Stimulated activated CD4-positive, alpha-beta T cell treated with anti-CD3 and anti-CD28 coated beads, Interleukin-12 subunit alpha, Interleukin-12 subunit beta, amount 100 ng/mL, for 48 hours (primary cell): ENCODE measurements around the gene NCOA5.

ENCODE experiments used
- DNase-seq, 3 donors: peaks; one replicate each; pipeline ENCODE4 v3.0.0-alpha.2; 2020; ENCODE audit warnings: low read depth in 2 of 3, low spot score in 1 of 3

Gene NCOA5

DNA sequence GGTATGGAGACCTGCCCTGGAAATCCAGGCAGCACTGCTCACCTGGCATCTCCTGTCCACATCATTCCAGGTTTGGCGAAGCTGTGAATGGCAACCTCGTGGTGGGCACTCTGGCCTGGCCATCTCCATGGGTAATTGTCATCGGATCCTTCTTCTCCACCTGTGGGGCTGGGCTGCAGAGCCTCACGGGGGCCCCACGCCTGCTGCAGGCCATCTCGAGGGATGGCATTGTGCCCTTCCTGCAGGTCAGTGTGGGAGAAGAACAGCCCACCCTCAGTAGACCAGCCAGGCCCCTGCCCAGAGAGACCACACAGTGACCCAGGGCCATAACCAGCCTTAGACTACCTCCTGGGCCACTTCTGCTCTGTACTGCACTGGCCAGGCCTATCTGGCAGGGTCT is 44.9 kb downstream of the NCOA5 start:
- DNase-seq: no peak

DNA sequence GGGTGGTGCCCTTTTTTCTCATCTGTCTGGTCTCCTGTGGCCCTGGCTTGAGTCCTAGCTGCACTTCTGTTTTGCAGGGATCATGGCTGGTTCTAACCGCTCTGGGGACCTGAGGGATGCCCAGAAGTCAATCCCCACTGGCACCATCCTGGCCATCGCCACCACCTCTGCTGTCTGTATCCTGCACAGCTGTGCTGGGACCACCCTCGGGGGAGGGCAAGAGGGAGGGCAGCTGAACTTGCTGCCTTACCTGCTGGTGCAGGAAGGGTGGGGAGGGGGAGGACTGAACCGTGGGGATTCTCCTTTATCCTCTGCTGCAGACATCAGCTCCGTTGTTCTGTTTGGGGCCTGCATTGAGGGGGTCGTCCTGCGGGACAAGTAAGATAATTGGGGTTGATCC is 46.2 kb downstream of the NCOA5 start:
- DNase-seq: no peak

- DNase-seq: peak in 1 of 3 donors; percentile 45
Measured at GRCh38 chr20:46040902-46041535, 48.7 kb downstream of the NCOA5 start.

GRCh38 chr20:46037036-46037435 is 52.7 kb downstream of the NCOA5 start:
- no peak for DNase-seq

DNA sequence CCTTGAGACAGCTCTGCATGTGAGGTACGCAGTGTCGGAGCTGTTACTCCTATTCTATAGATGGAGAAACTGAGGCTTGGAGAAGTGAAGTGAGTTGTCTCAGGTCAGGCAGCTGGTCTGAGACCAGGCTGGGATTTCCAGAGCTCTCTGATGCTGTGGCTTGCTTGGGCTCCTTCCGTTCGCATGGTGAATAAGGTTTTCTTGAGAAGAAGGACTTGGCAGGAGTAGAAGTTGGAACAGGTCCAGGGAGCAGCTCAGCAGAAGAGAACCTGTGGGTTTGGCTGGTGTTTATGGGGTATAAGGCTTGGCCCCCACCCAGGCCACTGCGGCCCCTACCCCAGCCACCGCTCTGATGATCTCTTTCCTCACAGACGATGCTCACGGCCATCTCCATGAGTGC is 53.4 kb downstream of the NCOA5 start:
- DNase-seq: no peak

- no peak for DNase-seq
Measured at GRCh38 chr20:46035713-46036112, 54.0 kb downstream of the NCOA5 start.

DNA sequence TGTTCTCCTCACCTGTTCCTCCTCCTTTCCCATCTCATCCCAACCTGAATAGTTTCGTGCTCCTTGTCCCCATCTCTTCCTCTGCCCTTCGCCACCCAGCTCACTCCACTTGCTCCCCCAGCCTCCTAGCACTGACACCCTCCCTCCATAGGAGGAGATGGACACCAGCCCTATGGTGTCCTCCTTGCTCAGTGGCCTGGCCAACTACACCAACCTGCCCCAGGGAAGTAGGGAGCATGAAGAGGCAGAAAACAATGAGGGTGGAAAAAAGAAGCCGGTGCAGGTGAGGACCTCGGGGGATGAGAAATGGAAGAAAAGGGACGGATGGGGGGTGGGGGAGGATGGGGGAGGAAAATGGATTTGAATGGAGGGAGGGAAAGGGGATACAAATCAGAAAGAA is 54.5 kb downstream of the NCOA5 start:
- DNase-seq: no peak

GRCh38 chr20:46034039-46034438 is 55.7 kb downstream of the NCOA5 start:
- no peak for DNase-seq

- DNase-seq: no peak
Measured at GRCh38 chr20:46031701-46032254, 58.0 kb downstream of the NCOA5 start.

- DNase-seq: no peak
Measured at GRCh38 chr20:46031014-46031569, 58.7 kb downstream of the NCOA5 start.

GRCh38 chr20:46030284-46031013 is 59.3 kb downstream of the NCOA5 start:
- no peak for DNase-seq

- DNase-seq: no peak
Measured at GRCh38 chr20:46028772-46029371, 60.9 kb downstream of the NCOA5 start, which contains the start of gene SLC12A5. Gene SLC12A5, plus strand, starts transcription at chr20:46029215. Its CDS starts 130 bp downstream, at chr20:46029345.

- no peak for DNase-seq
Measured at GRCh38 chr20:46028110-46028509, 61.7 kb downstream of the NCOA5 start.

- DNase-seq: no peak
Measured at GRCh38 chr20:46027245-46027853, 62.4 kb downstream of the NCOA5 start.

GRCh38 chr20:46025376-46025783 is 64.4 kb downstream of the NCOA5 start:
- no peak for DNase-seq

DNA sequence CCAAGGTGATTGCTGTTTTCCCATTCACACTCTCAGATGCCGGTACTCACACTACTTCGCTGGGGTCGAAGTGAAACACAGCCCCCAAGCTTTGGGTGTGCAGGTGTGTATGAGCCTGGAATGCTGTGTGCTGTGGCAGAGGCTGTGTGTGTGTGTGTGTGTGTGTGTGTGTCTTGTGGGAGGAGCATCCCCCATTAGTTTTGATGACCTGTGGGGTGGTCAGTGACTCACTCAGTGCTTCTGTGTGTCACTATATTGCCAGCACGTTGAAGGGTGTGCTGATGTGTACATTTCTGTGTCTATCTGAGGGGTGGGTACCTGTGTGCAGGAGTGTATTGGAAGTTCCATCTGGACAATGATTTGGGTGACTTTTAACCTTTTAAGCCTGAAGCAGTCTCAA is 65.8 kb downstream of the NCOA5 start:
- no peak for DNase-seq

GRCh38 chr20:46023148-46023484 is 66.6 kb downstream of the NCOA5 start:
- no peak for DNase-seq

GRCh38 chr20:46022411-46023147 is 67.2 kb downstream of the NCOA5 start:
- peak; percentile 51 to 71 (median 69) for DNase-seq

DNA sequence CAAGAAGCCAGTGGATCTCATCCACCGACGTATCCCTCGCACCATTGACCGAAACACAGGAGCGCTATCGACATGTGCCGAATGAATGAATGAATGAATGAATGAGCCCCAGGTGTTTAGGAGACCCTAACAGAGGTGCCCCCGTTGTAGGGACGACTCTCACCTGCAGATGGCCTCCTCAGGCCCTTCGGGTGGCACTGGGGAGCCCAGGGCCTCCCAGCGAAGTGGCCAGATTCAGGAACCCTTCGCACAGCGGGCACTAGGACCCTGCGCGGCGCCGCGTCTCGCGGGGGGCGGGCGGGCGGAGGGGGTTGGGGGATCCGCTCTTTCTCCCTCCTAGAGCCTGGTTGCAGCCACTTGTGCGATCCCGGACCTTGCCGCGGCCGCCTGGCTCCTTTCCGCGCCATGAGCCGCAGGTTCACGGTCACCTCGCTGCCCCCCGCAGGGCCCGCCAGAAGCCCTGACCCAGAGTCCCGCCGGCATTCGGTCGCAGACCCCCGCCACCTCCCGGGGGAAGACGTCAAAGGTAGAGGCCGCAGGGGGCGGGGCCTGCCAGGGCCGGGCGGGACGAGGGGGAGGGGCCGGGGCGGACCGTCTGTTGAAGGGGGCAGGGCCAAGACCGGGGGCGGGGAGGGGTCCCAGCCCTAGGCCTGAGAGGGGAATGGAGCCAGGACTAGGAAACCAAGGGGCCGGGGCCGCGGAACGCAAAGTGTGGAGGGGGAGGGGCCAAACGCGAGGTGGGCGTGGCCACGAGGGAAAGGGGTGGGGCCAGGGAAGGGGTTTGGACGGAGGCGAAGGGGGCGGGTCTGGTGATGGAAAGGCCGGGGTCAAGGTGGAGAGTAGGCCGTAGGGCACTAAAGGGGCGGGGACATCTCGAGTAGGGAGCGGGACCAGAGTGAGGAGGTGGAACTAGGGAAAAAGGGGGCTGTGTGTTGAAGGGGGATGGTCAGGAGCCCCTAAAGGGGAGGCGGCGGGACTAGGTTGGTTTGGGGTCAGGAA is 68.1 kb downstream of the NCOA5 start:
- DNase-seq: peak; percentile 45 to 58 (median 52)
